ENCODE measurements around the gene PDE2A.

Gene PDE2A

GRCh38 chr11:72582206-72583176 lies 91.7 kb downstream of the PDE2A start:
- H3K79me2 ChIP-seq (ENCODE audit: control insufficient read depth, insufficient read depth, low read length, poor library complexity): no peaks in the 10 kb centered on the region
- no peak overlapping the region for H4K8ac ChIP-seq (ENCODE audit: low read depth, low read length)
- no CpG with 5 or more reads among the region's 14 CpGs for WGBS (ENCODE audit: extremely low coverage, insufficient coverage, insufficient read length)
- H3K18ac ChIP-seq (ENCODE audit: low read length): no peak overlapping the region
- no peaks in the 10 kb centered on the region for H3K4me1 ChIP-seq (ENCODE audit: control insufficient read depth in 1 of 2, insufficient read depth in 2 of 2, low read length in 2 of 2)
- H3K27ac ChIP-seq (ENCODE audit: low read depth, low read length): no peak overlapping the region
- H3K4me3 ChIP-seq (ENCODE audit: low read depth, low read length): no peak overlapping the region
- peaks cover 23% of the 10 kb centered on the region for H3K27me3 ChIP-seq (ENCODE audit: insufficient read depth, low read length)
- no peak overlapping the region for H2AK5ac ChIP-seq (ENCODE audit: low read length)
- H2BK120ac ChIP-seq (ENCODE audit: insufficient read depth, low read length, poor library complexity): no peak overlapping the region
- no peak overlapping the region for H4K12ac ChIP-seq (ENCODE audit: low read depth, low read length)
- no peak overlapping the region for H2BK12ac ChIP-seq (ENCODE audit: low read length)
- no peak overlapping the region for H2AFZ ChIP-seq (ENCODE audit: insufficient read depth, low read length, poor library complexity)
- H2BK5ac ChIP-seq (ENCODE audit: low read depth, low read length, poor library complexity): no peak overlapping the region
- peaks cover 8% of the 10 kb centered on the region for H3K9me3 ChIP-seq (ENCODE audit: insufficient read depth, low read depth, low read length)
- no peak overlapping the region for H3K4me2 ChIP-seq (ENCODE audit: low read length)
- H3K79me1 ChIP-seq (ENCODE audit: low read length): no peaks in the 10 kb centered on the region
- H3K9ac ChIP-seq (ENCODE audit: low read length): no peak overlapping the region
- no peak overlapping the region for H3K4ac ChIP-seq (ENCODE audit: low read depth, low read length)
- H3K36me3 ChIP-seq (ENCODE audit: control insufficient read depth in 1 of 2, insufficient read depth in 2 of 2, low read length in 2 of 2): no peaks in the 10 kb centered on the region
- H3K14ac ChIP-seq (ENCODE audit: low read length): no peak overlapping the region
- H3K23ac ChIP-seq (ENCODE audit: low read length): no peak overlapping the region
- no peak for DNase-seq
- no peak overlapping the region for H4K91ac ChIP-seq (ENCODE audit: low read depth, low read length)

DNA sequence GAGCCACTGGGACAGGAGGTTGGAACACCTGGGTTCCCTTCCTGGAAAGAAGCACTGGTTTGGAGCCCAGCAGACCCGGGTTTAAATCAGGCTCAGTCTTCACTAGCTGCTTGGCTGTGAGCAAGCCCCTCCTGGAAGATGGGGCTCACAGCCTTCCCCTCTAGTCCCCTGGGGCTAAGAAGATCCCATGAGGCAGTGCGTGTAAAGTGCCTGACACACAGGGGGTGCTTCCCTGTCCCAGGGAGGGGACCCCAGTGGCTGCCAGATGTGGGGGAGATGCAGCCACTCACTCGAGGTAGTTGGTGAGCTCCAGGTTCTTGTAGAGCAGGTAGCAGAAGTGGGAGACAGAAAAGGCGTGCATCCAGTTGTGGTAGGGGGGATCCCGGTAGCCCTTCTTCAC lies 93.2 kb downstream of the PDE2A start:
- Histone ChIP-seq H2AK5ac (ENCODE audit: low read length) (no peak overlapping the region), H3K23ac (ENCODE audit: low read length) (no peak overlapping the region), H3K4me3 (ENCODE audit: low read depth, low read length) (no peak overlapping the region), H3K36me3 (ENCODE audit: control insufficient read depth in 1 of 2, insufficient read depth in 2 of 2, low read length in 2 of 2) (no peaks in the 10 kb centered on the region), H2AFZ (ENCODE audit: insufficient read depth, low read length, poor library complexity) (no peak overlapping the region), H3K9ac (ENCODE audit: low read length) (no peak overlapping the region), H3K4ac (ENCODE audit: low read depth, low read length) (no peak overlapping the region), H3K79me1 (ENCODE audit: low read length) (no peaks in the 10 kb centered on the region), H3K18ac (ENCODE audit: low read length) (no peak overlapping the region), H4K12ac (ENCODE audit: low read depth, low read length) (no peak overlapping the region), H2BK12ac (ENCODE audit: low read length) (no peak overlapping the region), H3K27me3 (ENCODE audit: insufficient read depth, low read length) (peaks cover 21% of the 10 kb centered on the region), H3K4me1 (ENCODE audit: control insufficient read depth in 1 of 2, insufficient read depth in 2 of 2, low read length in 2 of 2) (no peaks in the 10 kb centered on the region), H3K27ac (ENCODE audit: low read depth, low read length) (no peak overlapping the region), H3K9me3 (ENCODE audit: insufficient read depth, low read depth, low read length) (peaks cover 8% of the 10 kb centered on the region), H3K4me2 (ENCODE audit: low read length) (no peak overlapping the region), H3K14ac (ENCODE audit: low read length) (no peak overlapping the region), H2BK120ac (ENCODE audit: insufficient read depth, low read length, poor library complexity) (no peak overlapping the region), H3K79me2 (ENCODE audit: control insufficient read depth, insufficient read depth, low read length, poor library complexity) (no peaks in the 10 kb centered on the region), H2BK5ac (ENCODE audit: low read depth, low read length, poor library complexity) (no peak overlapping the region), H4K8ac (ENCODE audit: low read depth, low read length) (no peak overlapping the region), H4K91ac (ENCODE audit: low read depth, low read length) (no peak overlapping the region)
- WGBS (ENCODE audit: extremely low coverage, insufficient coverage, insufficient read length): no CpG with 5 or more reads among the region's 5 CpGs
- DNase-seq: no peak

DNA sequence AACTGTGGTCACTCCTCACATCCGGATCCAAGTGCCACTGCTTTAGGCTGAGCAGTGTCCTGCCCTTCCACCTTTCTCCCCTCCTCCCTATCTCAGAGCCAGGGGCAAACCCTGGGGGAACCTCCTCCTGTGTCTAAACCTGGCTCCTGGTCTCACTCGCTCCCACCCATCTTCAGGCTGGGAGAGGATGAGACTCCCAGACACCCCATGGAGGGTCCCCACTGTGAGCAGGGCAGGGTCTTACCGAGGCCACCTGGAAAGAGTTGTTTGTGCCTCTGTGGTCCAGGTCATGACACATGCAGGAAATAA lies 93.6 kb downstream of the PDE2A start:
- no peaks in the 10 kb centered on the region for H3K79me1 ChIP-seq (ENCODE audit: low read length)
- H3K36me3 ChIP-seq (ENCODE audit: control insufficient read depth in 1 of 2, insufficient read depth in 2 of 2, low read length in 2 of 2): no peaks in the 10 kb centered on the region
- peaks cover 8% of the 10 kb centered on the region for H3K9me3 ChIP-seq (ENCODE audit: insufficient read depth, low read depth, low read length)
- H3K14ac ChIP-seq (ENCODE audit: low read length): no peak overlapping the region
- H2AK5ac ChIP-seq (ENCODE audit: low read length): no peak overlapping the region
- no peak overlapping the region for H4K8ac ChIP-seq (ENCODE audit: low read depth, low read length)
- no peak overlapping the region for H3K4me2 ChIP-seq (ENCODE audit: low read length)
- H3K23ac ChIP-seq (ENCODE audit: low read length): no peak overlapping the region
- H2BK12ac ChIP-seq (ENCODE audit: low read length): no peak overlapping the region
- no peak overlapping the region for H3K27ac ChIP-seq (ENCODE audit: low read depth, low read length)
- no peak overlapping the region for H2BK120ac ChIP-seq (ENCODE audit: insufficient read depth, low read length, poor library complexity)
- no peak overlapping the region for H2BK5ac ChIP-seq (ENCODE audit: low read depth, low read length, poor library complexity)
- no CpG with 5 or more reads among the region's 3 CpGs for WGBS (ENCODE audit: extremely low coverage, insufficient coverage, insufficient read length)
- no peak overlapping the region for H3K4ac ChIP-seq (ENCODE audit: low read depth, low read length)
- no peak overlapping the region for H3K4me3 ChIP-seq (ENCODE audit: low read depth, low read length)
- no peaks in the 10 kb centered on the region for H3K79me2 ChIP-seq (ENCODE audit: control insufficient read depth, insufficient read depth, low read length, poor library complexity)
- H3K4me1 ChIP-seq (ENCODE audit: control insufficient read depth in 1 of 2, insufficient read depth in 2 of 2, low read length in 2 of 2): no peaks in the 10 kb centered on the region
- DNase-seq: no peak
- no peak overlapping the region for H2AFZ ChIP-seq (ENCODE audit: insufficient read depth, low read length, poor library complexity)
- H4K12ac ChIP-seq (ENCODE audit: low read depth, low read length): no peak overlapping the region
- H3K27me3 ChIP-seq (ENCODE audit: insufficient read depth, low read length): peaks cover 21% of the 10 kb centered on the region
- no peak overlapping the region for H3K9ac ChIP-seq (ENCODE audit: low read length)
- no peak overlapping the region for H4K91ac ChIP-seq (ENCODE audit: low read depth, low read length)
- H3K18ac ChIP-seq (ENCODE audit: low read length): no peak overlapping the region

DNA sequence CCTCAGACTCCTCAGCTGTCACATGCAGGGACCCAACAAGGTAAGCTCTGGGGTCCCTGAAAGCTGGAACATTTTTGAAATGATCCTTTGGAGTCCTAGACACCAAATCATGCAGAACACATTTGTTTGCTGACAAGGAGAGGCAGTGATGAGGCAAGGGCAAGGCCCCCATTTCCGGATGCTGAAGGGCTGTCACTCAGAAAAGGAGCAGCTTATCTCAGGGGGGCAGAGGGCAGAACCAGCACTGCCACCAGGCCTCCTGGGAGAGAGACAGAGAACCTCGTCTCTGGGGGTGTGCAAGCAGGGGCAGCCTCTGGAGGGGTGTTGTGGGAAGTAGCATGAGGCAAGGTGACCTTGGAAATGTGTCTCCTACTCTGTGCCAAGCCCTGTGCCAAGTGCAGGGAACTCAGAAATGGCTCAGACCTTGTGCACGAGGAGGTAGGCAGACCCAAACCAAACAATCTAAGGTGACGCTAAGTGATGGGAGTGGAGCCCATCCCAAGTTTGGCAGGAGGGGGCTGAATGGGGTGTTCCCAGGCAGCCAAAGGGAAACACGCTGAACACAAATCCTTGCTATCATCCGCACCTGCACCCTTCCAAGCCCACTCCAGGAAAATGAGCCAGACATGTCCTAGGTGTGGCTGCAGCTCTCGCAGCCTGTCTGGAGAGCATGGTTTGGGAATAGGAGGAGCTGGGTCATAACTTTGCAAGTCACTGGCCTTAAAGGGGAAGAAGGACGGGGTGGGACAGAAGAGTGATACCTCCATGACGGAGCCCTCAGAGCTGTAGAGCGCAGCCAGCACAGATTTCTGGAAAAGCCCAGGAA lies 94.2 kb downstream of the PDE2A start:
- Histone ChIP-seq H2BK120ac (ENCODE audit: insufficient read depth, low read length, poor library complexity) (no peak overlapping the region), H3K14ac (ENCODE audit: low read length) (no peak overlapping the region), H3K4ac (ENCODE audit: low read depth, low read length) (no peak overlapping the region), H2AK5ac (ENCODE audit: low read length) (no peak overlapping the region), H3K79me2 (ENCODE audit: control insufficient read depth, insufficient read depth, low read length, poor library complexity) (no peaks in the 10 kb centered on the region), H3K27me3 (ENCODE audit: insufficient read depth, low read length) (peaks cover 17% of the 10 kb centered on the region), H3K27ac (ENCODE audit: low read depth, low read length) (no peak overlapping the region), H3K18ac (ENCODE audit: low read length) (no peak overlapping the region), H4K8ac (ENCODE audit: low read depth, low read length) (no peak overlapping the region), H3K23ac (ENCODE audit: low read length) (no peak overlapping the region), H2BK12ac (ENCODE audit: low read length) (no peak overlapping the region), H3K79me1 (ENCODE audit: low read length) (peaks cover 3% of the 10 kb centered on the region), H3K4me2 (ENCODE audit: low read length) (no peak overlapping the region), H2AFZ (ENCODE audit: insufficient read depth, low read length, poor library complexity) (no peak overlapping the region), H3K4me1 (ENCODE audit: control insufficient read depth in 1 of 2, insufficient read depth in 2 of 2, low read length in 2 of 2) (peaks cover 2 to 4% of the 10 kb centered on the region in 2 experiments), H3K36me3 (ENCODE audit: control insufficient read depth in 1 of 2, insufficient read depth in 2 of 2, low read length in 2 of 2) (no peaks in the 10 kb centered on the region), H2BK5ac (ENCODE audit: low read depth, low read length, poor library complexity) (no peak overlapping the region), H3K9ac (ENCODE audit: low read length) (no peak overlapping the region), H4K12ac (ENCODE audit: low read depth, low read length) (no peak overlapping the region), H4K91ac (ENCODE audit: low read depth, low read length) (no peak overlapping the region), H3K4me3 (ENCODE audit: low read depth, low read length) (no peak overlapping the region), H3K9me3 (ENCODE audit: insufficient read depth, low read depth, low read length) (peaks cover 8% of the 10 kb centered on the region)
- DNase-seq: no peak
- WGBS (ENCODE audit: extremely low coverage, insufficient coverage, insufficient read length): no CpG with 5 or more reads among the region's 10 CpGs
